A549 treated with CpdA at 1 μM for 4 hours (cell line): ENCODE measurements around the gene ASPRV1. TPM values are rescaled to one million over a fixed set of nuclear protein-coding genes. Genes with fewer than 3 reads are reported as not detected.

Experiments
- total RNA-seq: library from RNA; stranded (reverse); fragments of 200-300 nt; extraction: Qiagen RNA extraction; gene quantifications from 5 replicates; pipeline ENCODE4 v1.2.3, GENCODE V29; 2022; ENCODE audit warnings: low read depth

The ASPRV1 gene
- 0.16 to 0.40 TPM (median 0.29 TPM) in 5 replicates for total RNA-seq

DNA sequence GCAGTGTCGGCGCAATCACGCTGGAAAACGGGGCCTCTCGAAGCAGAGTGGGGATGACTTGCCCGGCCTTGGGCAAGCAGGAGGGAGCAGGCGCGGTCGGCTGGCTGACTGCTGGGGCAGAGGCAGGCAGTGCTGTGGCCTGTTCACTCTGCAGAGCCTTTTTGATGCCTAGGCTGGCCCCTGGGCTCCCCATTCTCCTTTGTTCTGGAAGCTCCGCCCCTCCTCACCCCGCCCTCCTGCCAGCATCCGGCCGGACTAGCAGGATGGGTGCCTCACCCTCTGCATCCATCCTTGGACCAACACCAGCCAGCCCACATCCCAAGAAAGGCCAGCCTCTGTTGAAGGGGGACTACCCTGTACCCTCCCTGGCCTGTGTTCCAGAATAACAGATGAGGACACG lies at the start of gene ASPRV1:
ASPRV1 (minus strand) TSS at position 136 of the 400 bp plus-strand sequence. CDS start 195 bp downstream, outside the sequence.

DNA sequence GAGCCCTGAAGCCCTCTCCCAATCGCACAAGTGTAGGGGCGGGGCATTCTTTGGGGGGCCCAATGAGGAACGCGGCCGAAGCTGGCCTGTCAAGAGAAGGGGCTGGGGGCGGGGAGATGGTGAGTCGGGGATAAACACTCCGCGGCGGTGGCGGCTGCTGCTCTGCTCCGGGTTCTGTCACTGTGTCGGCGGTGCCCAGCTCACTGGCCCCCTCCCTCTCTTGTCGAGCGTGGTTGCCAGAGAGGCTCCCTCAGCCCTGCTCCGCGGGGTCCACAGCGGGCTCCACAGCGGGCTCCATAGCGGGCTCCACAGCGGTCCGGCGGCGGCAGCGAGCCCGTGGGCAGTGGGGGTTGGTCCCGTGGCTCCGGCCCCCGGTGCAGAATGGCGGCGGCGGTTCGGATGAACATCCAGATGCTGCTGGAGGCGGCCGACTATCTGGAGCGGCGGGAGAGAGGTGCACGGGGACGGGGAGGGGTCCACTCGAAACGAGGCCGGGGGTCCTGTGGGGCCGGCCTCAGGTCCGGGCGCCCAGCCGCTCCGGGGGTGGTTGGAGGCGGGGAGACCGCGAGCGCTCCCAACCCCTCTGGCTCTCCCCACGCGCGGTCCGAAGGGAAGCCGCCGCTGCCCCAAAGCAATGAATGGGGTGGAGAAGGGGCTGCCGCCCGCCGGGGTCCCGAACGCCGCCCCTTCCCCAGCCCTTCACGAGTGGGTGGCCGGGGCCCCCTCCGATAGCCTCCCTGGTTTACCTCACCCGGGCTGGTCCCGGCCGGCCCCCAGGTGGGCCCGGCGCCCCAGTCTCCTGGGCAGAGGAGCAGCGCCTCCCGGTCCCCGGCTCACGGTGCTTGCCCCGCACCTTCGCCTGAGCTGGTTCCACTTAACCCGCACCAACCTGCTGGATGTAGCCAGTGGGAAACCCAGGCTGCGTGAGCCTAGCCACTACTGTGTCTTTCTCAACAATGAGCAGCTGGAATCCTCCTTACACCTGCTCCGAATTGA lies 46.2 kb downstream of the ASPRV1 start, which contains the start of gene MXD1:
MXD1 (plus strand) TSS at position 160 of the 996 bp plus-strand sequence; CDS start at position 382, 222 bp downstream.

Other genes with a start within 250 kb of the ASPRV1 start
- gene ANXA4, start 219.5 kb downstream of the ASPRV1 start, total RNA-seq: 310 to 373 TPM (median 348 TPM) in 5 replicates
- 9.0 to 11.8 TPM (median 10.5 TPM) in 5 replicates for gene GMCL1, start 132.0 kb downstream of the ASPRV1 start, total RNA-seq
- 48.2 to 81.8 TPM (median 52.7 TPM) in 5 replicates for gene SNRNP27, start 67.7 kb downstream of the ASPRV1 start, total RNA-seq
- gene MXD1, start 46.5 kb downstream of the ASPRV1 start, total RNA-seq: 1.8 to 2.8 TPM (median 2.4 TPM) in 5 replicates
- 381 to 468 TPM (median 436 TPM) in 5 replicates for gene PCBP1, start 125.8 kb upstream of the ASPRV1 start, total RNA-seq
- gene C2orf42, start 229.4 kb upstream of the ASPRV1 start, total RNA-seq: 7.7 to 9.0 TPM (median 8.4 TPM) in 5 replicates